GM18505 (cell line): ENCODE results near the gene CCS.

ENCODE experiments used
- ATAC-seq: cut with Tn5 transposase; IDR thresholded peaks from one replicate; pipeline ENCODE4 v1.9.1; 2021; ENCODE audit not compliant: unreplicated experiment
- POLR2A ChIP-seq: IDR thresholded peaks from 4 replicates; pipeline ENCODE4 v1.6.1; 2011; ENCODE audit warnings: borderline replicate concordance; ENCODE audit not compliant: insufficient read depth, insufficient read length; ENCODE audit errors: extremely low read depth

The CCS gene

DNA sequence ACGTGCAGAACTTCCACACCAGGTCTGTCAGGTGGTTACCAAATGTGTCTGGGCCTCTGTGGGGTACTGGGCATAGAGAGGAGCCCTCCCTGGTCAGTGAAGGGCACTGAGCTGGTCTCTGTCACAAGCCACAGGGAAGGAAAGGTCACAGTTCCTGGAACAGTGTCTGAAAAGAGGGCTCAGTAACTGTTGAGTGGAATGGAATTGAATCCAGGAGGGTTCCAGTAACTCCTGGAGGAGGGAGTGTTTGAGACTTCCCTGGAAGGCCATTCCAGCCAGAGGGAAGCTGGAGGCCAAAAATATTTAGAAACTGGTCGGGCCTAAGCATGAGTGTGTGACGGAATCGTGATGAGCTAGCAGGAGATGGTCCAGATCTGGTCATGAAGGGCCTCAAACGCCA lies 38.4 kb upstream of the CCS start:
- no peak for ATAC-seq
- no peak for TF ChIP-seq POLR2A

DNA sequence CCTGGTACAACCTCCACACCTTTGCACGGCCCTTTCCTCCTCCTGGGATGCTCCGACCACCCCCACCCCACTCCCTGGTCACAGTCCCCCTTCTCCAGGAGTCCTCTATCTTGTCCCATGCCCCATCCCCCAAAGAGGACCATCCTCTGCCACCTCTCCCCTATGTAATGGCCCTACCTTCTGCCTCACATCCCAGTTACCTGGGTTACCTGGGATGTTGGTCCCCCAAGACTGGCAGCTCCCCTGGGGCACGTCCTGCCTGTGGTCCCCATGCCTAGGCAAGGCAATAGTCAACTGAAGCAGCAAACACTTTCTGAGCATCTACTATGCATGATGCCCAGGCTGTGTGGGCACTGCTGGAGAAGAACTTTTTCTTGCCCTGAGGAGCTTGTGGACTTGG lies 37.6 kb upstream of the CCS start:
- ATAC-seq, result no peak
- no peak for TF ChIP-seq POLR2A

DNA sequence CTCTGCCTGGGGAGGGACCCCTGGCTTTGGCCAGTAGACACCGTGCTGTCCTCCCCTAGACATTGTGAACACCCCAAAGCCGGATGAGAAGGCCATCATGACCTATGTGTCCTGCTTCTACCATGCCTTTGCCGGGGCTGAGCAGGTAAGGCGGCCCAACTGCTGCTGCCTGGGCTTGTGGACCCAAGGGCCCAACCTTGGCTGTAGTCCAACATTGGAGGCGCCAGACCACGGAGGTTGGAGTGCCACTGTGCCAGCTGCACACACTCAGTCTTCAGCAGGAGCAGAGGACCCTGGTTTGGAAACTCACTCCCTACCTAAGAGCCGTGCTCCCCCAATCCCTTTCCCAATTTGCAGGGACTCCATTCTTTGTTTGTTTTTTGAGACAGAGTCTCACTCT lies 36.9 kb upstream of the CCS start:
- no peak for TF ChIP-seq POLR2A
- no peak for ATAC-seq

DNA sequence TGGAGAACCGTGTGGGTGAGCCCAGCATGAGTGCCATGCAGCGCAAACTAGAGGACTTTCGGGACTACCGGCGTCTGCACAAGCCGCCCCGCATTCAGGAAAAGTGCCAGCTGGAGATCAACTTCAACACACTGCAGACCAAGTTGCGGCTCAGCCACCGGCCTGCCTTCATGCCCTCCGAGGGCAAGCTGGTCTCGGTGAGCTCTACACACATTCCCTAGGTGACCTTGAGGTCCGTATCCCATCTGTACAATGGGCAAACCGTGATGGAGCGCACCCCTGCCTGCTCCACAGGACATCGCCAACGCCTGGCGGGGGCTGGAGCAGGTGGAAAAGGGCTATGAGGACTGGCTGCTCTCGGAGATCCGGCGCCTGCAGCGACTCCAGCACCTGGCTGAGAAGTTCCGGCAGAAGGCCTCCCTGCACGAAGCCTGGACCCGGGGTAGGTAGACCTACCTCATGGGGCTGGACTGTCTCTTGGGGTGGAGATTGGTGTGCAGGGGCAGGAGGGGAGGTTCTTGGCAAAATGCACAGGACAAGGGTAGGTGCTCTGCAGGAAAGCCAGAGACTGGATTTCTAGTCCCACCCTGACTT lies 35.2 kb upstream of the CCS start:
- TF ChIP-seq POLR2A, result no peak
- no peak for ATAC-seq

DNA sequence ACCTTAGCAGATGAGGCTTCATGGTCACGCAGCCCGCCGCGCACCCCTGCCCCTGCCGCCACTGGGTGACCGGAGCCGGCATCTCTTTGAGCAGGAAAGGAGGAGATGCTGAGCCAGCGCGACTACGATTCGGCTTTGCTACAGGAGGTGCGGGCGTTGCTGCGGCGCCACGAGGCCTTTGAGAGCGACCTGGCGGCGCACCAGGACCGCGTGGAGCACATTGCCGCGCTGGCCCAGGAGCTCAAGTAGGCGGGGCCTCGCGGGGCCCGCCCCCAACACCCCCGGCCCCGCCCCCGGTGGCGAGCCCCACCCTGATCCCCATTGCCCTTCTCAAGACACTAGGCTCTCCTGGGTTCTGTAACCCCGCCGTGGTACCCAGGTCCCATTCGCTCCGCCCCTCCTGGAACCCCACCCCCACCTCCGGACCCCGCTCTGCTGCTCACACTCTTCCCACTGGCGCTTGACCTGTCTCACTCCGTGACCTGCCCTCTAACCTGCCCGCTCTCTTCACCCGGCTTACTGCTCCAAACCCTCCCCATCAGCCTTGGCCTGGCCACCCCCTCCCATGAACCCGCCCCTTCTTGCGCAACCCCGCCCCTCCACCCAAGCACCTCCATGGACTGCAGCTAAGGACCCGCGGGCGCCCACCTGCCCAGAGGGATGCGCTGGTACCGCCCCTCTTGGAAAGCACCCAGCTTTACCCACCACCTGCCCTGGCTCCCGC lies 33.7 kb upstream of the CCS start:
- TF ChIP-seq POLR2A, result no peak

DNA sequence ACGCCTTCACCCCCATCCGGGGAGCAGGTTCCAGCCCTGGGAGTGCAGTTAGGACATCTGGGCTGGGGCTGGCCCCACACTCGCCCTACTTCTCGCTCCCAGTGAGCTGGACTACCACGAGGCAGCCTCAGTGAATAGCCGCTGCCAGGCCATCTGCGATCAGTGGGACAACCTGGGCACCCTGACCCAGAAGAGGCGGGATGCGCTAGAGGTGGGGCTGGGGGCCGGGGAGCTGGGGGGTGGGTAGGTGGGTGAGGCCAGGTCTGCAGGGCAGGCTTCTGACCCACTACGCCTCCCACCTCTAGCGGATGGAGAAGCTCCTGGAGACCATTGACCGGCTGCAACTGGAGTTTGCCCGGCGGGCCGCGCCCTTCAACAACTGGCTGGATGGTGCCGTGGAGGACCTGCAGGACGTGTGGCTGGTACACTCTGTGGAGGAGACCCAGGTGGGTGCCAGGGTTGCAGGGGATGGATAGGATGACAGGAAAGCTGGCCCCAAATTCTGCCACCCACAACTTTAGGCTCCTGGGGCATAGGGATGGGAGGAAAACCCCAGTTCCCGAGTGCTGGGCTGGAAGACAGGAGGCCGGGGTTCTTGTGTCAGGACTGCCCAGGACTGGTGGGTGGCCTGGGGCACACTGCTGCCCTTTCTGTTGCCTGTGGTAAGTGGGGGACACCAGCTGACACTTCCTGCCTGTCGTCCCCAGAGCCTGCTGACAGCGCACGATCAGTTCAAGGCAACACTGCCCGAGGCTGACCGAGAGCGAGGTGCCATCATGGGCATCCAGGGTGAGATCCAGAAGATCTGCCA lies 32.9 kb upstream of the CCS start:
- ATAC-seq, result no peak
- TF ChIP-seq POLR2A, result no peak

More for the DNA sequence above, 33.7 kb upstream of the CCS start:
- ATAC-seq, result no peak

DNA sequence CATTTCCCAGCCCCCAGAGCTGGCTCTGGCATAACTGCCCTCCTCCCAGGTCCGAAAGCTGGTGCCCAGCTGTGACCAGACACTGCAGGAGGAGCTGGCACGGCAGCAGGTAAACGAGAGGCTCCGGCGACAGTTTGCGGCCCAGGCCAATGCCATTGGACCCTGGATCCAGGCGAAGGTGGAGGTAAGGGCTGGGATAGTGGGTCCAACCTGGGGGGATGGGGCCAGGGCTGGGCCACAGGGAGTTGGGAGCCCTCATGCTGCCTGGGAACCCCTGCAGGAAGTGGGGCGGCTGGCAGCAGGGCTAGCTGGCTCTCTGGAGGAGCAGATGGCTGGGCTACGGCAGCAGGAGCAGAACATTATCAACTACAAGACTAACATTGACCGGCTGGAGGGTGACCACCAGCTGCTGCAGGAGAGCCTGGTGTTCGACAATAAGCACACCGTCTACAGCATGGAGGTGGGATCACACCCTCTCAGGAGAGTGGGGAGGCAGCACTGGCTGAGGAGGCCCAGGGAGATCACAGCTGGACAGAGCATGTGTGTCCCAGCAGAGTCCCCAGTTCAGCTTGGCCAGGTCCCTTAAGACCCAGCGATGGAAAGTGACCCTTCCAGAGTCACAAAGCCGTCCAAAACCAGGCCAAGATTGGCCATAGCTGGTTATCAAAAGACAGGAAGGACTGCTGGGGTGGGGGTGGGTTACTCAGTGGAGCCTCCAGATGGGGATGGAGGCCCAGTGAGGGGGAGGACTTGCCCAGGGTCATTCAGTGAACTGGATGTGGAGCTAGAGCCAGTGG lies 31.6 kb upstream of the CCS start:
- TF ChIP-seq POLR2A, result no peak
- ATAC-seq, result no peak

DNA sequence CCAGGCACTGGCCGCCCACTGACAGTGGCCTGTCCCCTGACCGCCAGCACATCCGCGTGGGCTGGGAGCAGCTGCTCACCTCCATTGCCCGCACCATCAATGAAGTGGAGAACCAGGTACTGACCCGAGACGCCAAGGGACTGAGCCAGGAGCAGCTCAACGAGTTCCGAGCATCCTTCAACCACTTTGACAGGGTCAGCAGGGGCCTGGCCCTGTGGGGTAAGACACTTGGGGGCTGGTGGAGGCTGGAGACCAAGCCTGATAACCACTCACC lies 31.1 kb upstream of the CCS start:
- ATAC-seq, result no peak

DNA sequence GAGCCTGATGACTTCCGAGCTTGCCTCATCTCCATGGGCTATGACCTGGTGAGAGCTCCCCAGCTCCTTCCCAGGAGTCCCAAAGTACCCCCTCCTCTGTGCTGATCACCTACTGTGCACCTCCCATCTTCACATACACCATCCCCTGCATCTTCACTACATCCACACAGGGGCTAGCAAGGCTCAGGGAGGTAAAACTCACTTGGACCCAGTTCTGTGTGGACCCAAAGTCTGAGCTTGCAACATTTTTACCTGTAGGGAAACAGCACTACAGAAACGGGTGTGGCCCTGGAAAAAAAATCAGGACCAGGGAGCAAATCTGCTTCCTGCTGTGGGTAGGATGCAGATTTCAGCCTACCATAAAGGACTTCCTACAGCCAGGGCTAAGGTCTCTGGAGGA lies 30.7 kb upstream of the CCS start:
- no peak for ATAC-seq
- no peak for TF ChIP-seq POLR2A

More for the DNA sequence above, 31.1 kb upstream of the CCS start:
- TF ChIP-seq POLR2A, result no peak

DNA sequence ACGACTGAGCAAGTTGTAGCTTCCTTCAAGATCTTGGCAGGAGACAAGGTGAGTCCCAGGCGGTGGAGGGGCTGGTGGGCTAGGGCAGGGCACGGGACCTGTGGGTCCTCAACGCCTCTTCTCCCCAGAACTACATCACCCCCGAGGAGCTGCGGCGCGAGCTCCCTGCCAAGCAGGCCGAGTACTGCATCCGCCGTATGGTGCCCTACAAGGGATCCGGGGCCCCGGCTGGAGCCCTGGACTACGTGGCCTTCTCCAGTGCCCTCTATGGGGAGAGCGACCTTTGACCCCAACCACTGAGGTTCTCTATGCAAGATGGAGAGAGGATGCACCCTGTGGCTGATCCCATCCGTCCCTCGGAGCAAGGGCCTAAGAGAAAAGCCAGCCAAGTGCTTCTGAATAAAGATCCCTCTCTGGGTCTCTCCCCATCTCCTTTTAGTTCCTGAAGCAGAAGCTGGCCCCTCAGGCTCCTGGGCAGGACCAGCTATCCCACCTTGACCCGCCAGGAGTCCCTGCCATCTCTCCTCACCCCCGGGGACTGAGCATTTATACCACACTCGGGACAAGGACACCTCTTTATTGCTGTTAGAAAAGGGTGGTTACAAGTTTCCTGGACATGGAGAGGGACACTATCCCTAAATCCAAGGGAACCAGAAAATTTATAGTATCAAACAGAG lies 29.9 kb upstream of the CCS start:
- no peak for ATAC-seq
- TF ChIP-seq POLR2A, result no peak

DNA sequence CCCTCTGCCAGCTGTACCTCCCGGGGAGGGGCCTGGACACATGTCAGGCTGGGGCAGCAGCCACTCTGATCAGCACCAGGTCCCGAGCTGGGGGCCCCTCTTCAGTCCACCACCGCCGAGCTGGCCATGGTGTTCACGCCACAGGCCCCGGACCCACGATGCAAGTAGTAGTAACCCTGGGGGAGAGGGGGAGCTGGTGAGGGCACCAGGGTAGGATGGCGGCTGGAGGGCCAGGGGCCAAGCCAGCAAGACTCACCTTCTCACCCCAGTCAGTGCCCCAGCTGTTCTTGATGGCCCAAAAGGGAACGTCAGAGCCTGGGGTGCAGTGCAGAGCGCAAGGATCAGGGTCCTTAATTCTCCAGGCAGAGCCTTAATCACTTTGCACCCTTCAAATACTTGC lies 29.2 kb upstream of the CCS start:
- TF ChIP-seq POLR2A, result no peak
- ATAC-seq, result no peak

DNA sequence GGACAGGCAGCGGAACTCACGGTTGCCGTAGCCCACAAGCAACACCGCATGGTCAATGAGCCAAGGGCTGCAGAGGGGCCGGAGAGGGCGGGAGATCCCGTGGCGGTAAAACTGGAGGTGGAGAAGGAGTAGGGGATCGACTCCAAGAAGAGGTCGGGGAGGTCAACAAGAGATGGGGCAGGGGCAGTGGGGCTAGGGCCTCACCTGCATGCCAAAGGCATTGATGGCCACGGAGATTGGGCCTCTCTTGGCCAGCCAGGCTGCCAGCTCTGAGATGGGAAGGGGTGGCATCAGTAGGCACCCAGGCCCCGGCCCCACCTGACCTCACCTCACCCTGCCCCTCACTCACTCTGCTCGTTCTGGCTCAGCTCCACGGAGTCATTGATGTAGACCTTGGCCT lies 28.4 kb upstream of the CCS start:
- no peak for TF ChIP-seq POLR2A
- ATAC-seq, result no peak

DNA sequence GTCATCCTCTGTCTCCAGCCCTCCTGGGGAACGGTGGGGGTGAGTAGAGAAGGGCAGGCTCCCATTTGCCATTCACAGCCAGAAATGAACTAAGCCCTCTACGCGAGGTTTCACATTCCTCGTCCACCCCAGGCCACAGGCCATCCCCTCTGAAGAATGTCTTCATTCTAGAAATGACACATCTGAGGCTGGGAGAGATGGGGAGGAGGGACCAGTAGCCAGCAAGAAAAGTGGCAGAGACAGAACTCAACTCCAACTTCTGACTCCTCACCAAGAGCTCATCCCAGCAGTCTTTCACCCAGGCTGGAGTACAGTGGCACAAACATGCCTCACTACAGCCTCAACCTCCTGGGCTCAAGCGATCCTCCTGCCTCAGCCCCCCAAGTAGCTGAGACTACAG lies 28.0 kb upstream of the CCS start:
- no peak for TF ChIP-seq POLR2A
- no peak for ATAC-seq
